Myocyte (in vitro differentiated cells): ENCODE data around the gene DSTN. TPM values are rescaled to one million over a fixed set of nuclear protein-coding genes. Genes with fewer than 3 reads are reported as not detected.

Source experiments
- DNase-seq: peaks from one replicate; pipeline ENCODE4 v3.0.0-alpha.2; 2012; ENCODE audit warnings: low read depth
- total RNA-seq: library from RNA; depleted of rRNA; stranded (reverse); fragments of >200 nt; gene quantifications from 2 replicates; pipeline ENCODE4 v1.2.3, GENCODE V29; 2014

The DSTN gene
- total RNA-seq, 1 donor from 2014 or later: 482 TPM

DNA sequence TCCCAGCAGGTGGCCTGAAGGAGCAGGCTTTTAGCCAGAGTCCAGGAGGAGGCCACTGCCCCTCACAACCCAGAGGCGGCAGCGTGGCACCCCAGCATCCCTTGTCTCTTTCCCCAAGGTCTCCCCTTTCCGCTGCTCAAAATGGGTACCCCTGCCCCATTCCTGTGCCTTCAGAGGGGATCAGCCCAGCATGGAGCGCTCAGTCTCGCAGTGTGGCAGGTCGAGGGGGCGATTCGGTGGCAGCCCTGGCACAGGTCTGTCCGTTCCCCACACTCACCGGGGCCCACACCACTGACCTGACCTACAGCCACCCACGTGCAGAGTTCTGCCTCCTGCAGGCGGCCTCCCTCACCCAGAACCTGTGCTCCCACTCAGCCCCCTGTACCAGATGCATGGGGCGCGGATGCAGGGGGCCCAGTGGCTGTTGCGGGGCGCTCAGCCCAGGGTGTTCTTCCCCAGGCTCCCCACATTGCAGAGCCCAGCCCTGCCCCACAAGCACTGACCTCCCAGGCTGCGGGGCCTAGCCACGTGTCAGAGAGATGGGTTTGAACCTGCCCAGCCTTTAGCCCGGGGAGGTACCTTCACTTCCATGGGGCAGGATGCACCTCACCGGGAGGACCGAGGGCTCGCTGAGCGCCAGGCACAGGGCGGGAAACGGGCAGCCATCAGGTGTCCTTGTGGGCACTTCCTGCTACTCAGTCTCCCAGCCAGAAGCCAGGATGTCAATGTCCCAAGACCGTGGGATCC is 41.8 kb downstream of the DSTN start:
- DNase-seq: no peak

DNA sequence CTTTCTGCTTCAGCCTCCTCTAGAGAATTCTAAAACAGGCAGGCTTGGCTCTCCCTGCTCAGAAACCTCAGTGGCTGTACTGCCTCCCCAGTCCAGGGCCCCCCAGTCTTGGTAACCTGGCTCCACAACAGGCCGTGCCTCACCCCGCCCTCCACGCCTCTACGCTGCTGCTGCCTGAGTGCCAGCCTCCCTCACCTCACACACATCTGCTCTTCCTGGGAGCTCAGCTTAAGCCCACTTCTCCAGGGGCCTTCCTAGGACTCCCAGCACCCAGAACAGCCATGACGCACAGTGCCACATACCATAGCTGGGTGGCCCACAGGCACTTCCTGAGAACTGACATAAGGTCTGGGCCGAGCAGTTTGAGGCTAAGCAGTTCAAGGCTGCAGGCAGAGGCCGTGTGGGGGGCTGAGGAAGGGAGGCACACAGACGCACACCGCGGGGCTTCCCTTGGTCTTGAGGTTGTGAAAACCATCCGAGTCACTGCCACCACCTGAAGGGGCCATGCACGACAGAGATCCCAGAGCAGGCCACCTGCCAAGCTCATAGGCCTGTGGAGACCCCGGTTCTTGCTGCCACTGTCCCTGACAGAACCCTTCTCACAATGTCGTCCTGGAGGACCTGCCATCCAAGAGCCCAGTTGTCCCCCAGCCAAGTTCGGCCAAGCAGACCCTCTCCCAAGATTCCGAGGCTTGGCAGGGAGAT is 42.6 kb downstream of the DSTN start:
- DNase-seq: no peak

DNA sequence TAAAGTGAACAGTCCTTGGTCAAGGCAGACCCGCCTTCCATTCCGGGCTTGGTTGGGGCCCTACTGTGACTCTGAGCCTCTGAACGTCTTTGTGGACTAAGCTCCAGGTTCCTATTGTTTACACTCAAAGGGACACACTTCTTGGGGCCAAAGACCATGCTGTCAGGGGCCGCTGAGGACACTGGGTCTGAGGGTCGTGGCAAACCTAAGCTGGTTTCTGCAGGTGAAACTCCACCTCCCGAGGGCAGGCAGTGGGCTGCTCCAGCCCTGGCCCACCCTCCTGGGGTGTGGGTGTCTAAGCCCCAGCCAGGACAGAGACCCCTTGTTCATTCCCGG is 43.1 kb downstream of the DSTN start:
- no peak for DNase-seq

DNA sequence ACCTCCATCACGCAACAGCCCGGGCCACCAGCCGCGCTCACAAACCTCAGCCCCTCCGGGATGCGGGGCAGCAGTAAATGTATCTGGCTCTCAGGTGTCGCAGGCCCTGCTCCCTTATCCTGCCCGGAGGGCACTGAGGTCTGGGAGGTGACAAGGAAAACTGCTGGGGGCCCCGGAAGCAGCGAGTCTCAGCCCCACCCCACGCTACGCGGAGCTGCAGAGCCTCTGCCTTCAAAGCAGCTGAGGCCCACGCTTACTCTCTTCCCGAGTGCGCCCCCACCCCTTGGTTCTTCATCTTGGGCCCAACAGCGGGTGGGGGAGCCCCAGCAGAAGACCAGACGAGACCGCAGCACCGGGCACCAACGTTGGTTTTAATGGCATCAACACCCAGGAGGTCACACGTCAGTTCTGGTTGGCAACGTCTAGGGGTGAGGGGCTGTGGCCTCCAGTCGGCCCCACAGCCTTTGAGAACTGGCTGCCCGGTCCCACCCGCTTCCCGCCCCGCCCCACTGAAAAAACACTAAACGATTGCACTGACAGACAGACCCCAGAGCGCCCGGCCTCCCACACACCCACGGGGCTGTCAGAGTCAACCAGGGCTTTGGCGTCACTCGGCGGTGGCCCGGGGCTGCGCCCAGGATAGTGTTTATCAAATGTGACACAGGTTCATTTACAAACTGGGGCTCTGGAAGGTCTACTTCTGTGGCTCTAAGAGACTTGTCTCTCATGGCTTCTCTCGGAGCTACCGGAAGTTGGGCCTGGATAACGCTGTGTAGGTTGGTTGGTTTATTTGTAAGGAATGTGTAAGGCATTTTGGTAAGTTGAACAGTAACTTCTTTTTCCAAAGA is 43.7 kb downstream of the DSTN start:
- DNase-seq: no peak

DNA sequence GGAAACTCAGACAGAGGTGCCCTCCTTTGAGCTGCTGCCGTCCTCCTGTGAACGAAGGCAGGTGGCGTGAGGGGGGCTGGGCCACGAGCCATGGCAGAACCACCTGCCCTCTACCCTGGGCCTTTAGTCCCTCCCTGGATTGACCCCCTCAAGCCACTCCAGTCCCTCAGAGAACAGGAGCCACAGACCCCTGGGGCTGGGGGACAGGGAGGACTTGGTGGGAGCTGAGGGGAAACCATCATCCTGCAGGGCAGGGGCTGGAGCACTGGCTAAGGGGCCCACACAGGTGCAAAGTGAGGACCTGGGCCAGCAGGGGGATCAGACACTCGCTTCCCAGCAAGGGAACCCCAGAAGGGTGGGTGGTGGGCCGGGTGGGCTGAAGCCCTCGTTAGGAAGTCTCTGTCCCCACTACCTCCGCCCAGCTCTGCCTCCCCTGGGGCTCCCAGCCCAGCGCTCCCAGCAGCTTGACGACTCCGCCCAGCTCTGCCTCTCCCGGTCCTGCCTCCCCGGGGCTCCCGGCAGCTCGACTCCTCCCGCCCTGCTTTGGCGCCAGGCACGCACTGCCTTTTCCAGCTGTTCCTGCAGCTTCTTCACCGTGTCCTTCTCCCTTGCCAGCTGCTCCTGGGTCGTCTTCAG is 44.4 kb downstream of the DSTN start:
- DNase-seq: no peak

DNA sequence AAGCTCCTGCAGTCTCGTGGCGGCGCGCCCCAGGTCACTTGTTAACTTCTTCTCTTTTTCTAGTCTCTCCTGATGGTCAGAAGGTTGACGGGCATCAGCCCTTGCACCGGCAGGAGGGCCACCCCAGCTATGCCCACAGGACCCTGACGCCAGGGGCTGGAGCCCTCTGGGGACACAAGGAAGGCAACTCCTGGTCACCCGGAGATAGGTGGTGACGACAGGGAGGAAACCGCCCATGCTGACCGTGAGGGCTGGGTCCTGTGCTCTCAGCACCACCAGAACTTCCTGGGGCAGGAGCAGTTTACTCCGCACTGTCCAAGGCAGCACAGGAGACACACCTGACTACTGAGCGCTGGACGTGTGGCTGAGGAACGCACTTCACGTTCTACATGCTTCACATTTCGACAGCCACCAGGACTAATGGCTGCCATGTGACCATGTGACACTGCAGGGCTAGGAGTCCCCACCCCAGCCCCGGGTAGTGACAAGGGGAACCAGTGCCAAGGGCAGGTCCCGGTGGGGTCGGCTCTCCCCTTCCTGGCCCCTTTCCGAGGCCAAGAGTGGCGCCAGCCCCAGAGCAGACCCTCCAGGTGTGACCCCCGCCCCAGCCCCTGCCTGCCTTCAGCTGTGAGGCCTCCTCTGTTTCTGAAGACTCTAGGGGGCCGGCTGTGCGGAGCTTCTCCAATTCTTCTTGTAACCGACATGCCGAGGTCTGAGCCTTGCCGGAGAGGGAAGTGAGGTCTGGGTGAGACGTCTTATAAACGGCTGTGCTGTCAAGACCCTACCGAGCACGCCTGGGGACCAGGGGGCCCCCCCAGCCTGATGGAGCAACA is 45.2 kb downstream of the DSTN start:
- DNase-seq: no peak

DNA sequence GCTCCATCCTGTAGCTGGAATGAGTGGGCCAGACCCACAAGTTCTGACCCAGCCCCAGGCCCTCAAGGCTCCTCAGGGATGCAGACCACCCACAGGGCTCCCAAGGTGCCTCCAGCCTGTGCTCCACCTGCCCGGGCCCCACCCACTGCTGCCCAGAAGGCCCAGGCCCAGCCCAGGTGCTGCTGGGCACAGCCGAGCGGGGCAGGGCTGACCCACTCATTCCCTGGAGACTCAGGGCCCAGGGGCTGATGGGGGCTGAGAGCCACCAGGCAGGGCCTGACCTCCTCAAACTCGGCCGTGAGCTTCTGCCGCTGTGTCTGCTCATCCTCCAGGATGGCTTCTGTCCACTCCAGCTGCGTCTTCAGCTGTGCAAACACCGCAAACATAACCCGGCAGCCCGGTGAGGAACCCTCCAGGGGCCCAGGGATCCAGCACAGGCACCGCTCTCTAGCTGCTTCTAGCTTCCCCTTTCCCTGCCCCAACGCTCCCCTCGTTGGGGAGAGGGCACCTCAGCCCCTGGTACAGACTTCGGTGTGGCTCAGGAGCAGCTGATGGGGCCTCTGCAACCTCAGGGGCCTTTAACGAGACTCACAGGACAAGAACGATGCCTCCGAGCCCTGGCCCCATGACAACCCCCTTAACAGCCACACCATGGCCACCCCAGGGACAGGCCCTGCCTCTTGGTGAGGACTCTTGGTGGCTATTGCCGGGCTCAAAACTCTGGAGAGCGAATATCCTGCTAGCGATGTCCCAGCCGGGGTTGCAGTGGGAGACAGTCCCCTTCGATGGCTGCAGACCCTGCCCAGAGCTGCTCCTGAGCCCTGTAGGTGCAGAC is 46.0 kb downstream of the DSTN start:
- DNase-seq: no peak

DNA sequence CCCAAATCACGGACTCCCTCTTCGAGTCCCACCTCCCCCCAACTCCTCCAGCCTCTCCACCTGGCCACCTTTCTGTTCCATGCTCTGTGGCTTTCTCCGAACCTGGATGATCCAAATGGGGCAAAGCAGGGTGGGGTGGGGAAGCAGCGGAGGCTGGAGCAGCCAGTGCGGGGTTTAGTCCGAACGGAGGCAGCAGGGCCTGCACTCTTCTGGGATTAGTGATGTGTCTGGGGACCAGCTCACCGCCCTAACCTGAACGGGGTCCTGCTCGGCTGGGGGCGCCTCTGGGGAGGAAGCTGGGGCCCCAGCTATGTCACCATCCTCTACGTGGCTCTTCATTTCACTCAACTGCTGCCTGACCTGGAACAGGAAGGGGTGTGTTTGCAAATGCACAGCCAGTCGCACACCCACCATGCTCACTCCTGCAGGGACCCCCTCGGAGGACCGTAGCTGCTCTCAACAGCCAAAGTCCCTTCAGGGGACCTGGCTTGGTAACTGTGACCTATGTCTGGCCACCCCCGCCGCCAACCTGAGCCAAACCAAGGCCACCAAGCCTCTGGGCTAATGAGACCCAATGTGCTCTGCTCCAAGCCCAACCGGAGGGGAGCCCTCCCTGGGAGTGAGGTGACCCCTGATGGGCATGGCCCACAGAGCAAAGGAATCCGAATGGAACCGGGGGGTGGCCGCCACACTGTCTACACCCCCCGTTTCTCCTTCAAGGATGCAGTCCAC is 46.8 kb downstream of the DSTN start:
- DNase-seq: no peak

DNA sequence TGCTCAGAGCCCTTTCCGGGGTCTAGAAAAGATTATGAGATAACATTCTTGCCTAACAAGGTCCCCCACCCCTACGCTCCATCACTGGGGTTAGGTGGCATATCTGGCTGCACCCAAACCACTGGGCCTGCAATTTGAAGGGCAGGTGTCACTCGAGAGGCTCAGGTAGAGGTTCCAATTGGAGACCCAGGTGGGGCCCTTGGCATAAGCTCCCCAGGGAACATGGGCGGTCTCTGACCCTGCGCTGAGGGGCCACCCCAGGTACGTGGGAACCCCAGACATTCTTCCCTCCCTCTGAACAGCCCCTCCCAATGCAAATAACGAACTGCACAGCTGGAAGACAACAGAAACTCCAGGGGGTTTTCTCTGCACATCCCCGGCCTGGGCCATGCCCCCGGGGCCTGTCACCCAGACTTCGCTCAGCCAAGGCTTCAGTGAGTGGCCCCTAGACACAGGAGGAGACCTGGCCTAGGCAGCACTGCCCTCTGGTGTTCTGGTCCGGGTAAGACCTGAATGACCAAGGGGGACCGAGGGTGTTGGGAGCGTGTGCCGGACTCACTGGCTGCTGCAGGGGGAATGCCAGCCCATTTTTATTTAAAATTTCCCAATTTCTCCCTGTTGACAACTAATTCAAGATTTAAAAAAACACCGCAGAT is 47.5 kb downstream of the DSTN start:
- peak; percentile 49 for DNase-seq

DNA sequence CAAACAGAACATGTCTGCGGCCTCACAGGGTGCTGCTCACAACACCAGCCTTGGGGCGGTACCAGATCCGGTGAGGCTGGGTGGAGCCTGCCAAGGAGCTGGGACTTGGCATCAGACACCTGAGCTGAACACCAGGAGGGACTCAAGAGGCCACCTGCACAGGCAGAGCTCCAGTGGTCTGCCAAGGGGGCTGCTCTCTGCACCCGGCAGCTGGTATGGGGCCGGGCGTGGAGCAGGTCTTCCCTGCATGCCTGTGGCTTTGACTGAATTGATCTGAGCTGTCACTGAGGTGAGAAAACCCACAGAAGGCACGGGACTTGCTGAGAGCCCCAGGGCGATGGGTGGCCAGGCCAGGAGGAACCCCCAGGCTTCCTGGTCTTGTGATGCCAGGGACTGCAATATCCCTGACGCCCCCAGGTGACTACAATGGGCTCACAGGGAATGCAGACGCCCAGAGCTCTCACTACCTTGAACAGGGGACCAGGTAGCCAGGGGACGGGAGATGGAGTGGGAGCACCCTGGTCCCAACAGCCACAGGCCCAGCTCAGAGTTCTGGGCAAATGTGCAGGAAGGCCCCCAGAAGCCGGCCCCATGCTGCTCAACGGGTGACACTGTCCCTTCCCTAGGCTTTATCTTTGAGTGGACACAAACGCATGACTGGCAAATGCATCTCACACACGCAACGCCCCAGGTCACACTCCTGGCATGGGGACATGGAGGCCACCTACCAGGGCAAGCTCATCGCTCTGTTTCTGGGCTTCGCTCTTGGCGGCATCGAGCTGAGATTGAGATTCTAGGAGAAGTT is 48.2 kb downstream of the DSTN start:
- DNase-seq: peak; percentile 48

DNA sequence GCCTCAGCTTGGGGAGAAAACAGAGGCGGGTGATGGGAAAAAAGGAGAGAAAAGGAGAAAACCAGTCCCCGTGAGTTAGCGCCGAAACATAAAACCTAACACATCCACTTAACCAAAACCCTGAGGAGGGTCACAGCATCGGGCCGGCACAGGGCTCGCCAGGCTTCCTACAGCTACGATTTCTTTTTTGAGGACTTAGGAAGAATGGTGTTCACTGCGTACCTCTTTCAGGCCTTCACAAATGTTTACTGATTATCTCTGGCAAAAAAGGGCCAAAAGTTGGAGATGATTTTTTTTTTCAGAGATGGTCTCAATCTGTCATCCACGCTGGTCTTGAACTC is 48.8 kb downstream of the DSTN start:
- DNase-seq: no peak

DNA sequence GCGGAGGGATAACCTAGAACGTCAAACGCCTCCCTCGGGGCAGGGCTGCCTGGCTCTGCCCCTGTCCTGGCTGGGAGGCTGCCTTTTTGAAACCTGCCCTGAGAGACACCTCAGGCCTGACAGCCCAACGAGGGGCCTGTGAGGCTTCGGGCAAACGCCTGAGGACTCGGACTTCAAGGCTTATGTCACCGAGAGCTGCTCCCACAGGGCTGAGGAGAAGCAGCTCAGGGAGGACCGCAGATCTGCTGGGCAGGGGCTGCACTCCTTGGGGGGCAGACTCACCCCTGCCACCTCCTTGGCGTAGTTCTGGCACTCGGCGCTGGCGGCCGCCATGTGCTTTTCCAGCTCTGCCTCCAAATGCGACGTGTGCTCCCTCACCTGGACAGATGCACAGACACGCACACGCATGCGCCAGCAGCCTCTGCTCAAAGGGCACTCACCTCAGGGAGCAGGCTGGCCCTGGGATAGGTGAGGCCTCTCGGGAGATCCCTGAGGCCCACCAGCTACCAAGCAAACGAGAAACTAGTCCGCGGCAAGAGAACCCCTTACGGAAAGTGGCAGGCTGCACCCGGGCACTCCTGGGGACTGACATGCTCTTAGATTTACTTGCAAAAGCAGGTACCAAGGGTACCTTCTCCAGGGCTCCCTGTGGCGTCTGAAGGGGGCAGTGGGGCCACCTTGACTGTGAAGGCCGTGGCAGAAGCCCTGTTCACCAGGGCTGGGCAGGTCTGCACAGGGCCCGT is 49.6 kb downstream of the DSTN start:
- no peak for DNase-seq

DNA sequence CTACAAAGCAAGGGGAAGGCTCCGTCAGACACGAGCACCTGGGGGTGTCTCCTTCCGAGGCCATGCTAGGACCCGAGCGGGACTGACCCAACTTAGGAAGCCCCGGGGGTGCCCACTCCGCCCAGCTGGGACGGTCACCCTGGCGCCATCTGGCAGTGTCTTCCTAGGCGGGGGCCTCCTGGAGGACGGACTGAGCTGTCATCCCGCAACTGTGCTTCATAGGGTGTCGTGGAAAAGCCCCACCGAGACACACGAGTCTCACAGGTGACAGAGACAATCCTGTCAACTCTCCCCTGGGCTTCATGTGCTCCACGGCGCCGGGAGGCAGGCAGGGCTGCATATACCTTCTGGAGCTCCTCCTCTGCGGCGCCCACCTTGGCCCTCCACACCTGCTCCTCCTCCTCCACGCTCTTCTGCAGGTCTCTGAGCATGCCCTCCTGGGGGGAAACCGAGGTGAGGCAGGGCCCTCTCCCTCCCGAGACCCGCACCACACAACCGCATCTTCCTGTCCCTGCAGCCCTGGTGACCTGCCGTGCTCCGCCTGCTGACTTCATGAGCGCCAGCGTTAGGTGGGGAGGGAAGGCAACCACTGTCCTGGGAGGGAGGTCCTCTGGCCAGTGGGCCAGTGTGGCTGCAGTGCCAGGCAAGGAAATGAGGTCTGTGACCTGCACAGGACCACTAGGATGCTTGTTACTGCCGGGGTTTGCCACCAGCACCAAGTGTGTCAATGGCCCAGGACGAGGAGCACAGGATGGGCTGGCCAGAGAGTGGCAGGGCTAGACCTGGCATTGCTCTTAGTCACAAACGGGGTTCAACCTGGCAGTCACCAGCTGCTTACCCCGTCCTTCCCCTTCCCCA is 50.7 kb downstream of the DSTN start:
- DNase-seq: no peak

DNA sequence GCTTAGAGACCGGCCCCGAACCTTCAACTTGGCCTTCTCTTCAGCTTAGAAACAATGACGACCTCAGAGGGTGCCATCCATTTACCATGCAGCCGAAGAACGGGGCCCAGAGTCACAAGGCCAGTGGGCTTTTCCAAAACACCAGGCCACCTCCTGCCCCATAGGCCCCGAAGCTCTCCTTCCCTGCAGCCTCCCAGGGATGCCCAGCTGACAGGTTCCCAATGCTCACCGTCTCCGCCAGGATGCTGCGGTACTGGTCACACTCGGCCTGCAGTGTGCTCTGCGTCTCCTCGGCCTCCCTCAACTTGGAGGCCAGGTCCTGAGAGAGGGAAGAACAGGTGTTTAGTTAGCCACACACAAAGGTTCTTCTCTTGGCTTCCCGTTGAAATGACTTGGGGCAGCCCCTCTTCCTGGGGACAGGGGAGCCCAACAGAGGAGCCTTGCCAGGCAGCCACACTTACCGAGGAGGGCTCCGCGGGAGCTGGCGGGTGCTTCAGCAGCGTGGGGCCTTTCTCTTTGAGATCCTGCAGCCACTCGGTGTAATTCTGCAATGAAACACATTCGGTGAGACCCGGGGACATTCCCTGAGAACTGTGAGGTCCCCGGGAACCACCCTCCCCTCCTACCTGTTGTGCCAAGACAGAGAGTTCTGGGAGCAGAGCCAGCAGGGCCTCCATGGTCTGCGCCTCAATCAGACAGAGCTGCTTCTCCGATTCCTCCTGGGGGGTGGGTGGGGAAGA is 51.5 kb downstream of the DSTN start:
- DNase-seq: no peak

DNA sequence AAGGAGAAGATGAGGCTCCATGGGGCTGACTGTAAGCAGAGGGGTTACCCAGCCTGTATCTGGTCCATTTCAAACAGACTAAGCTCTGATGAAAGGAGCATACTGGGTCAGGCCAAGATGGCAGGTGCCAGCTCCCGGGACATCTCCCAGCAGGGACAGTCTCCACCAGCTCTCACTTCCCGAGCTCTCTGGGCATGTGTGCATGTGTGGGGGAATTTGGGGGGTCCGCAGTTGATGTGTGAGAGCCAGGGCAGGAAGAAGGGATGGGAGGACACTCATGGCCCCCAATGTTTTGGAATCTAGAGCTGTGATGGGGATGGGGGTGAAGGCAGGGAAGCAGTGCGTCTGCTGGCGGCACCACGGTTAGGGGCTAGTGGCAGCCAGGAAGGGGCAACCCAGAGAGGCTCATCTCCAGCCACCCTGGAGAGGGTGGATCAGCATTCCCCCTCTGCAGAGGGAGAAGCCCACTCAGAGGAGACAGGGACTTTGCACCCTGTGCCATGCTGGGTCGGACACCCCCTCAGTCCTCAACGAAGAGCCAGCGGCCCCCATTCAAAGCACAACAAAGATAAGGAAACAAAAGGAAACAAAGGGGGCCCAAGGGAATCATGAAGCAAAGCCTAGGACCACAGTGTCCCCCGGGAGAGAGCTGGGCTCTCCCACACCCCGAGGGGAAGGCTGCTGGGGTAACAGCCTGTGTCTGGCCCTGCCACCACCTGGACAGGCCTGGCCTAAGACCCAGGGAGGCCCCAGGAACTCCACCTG is 52.4 kb downstream of the DSTN start:
- DNase-seq: no peak
